OCI-LY1 (cell line): ENCODE results near the gene LRIF1.
"Not testable (repeated sequence)": the region's sequence is repeated elsewhere in the genome, so short reads cannot be mapped to it uniquely, and the experiment has no call there.

Source experiments
- EZH2 ChIP-seq: fragments of 200-600 bp; sonication (generic), shearing (Covaris generic); IDR thresholded peaks from 2 replicates; pipeline ENCODE4 v1.8.0; 2017; ENCODE audit warnings: borderline replicate concordance, mixed run types, mild to moderate bottlenecking, antibody characterized with exemption, low read length, moderate library complexity, mixed read lengths
- TF ChIP-seq, protein P1 (sequence below): fragments of 200-600 bp; sonication (generic), shearing (Covaris generic); IDR thresholded peaks from 2 replicates; pipeline ENCODE4 v1.5.1; 2017; ENCODE audit warnings: mild to moderate bottlenecking, antibody characterized with exemption, low read length, moderate library complexity, mixed read lengths

- TF ChIP-seq, protein P1, sequence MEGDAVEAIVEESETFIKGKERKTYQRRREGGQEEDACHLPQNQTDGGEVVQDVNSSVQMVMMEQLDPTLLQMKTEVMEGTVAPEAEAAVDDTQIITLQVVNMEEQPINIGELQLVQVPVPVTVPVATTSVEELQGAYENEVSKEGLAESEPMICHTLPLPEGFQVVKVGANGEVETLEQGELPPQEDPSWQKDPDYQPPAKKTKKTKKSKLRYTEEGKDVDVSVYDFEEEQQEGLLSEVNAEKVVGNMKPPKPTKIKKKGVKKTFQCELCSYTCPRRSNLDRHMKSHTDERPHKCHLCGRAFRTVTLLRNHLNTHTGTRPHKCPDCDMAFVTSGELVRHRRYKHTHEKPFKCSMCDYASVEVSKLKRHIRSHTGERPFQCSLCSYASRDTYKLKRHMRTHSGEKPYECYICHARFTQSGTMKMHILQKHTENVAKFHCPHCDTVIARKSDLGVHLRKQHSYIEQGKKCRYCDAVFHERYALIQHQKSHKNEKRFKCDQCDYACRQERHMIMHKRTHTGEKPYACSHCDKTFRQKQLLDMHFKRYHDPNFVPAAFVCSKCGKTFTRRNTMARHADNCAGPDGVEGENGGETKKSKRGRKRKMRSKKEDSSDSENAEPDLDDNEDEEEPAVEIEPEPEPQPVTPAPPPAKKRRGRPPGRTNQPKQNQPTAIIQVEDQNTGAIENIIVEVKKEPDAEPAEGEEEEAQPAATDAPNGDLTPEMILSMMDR: not testable (repeated sequence)
- not testable (repeated sequence) for TF ChIP-seq EZH2
Measured at GRCh38 chr1:110931097-110931496, 32.6 kb downstream of the LRIF1 start.
